HG03439 (cell line): Measurements from ENCODE around the gene PKNOX2.

Experiments
- ATAC-seq: cut with Tn5 transposase; IDR thresholded peaks from one replicate; pipeline ENCODE4 v1.9.1; 2021; ENCODE audit warnings: mild to moderate bottlenecking, moderate library complexity; ENCODE audit not compliant: unreplicated experiment

PKNOX2 gene

DNA sequence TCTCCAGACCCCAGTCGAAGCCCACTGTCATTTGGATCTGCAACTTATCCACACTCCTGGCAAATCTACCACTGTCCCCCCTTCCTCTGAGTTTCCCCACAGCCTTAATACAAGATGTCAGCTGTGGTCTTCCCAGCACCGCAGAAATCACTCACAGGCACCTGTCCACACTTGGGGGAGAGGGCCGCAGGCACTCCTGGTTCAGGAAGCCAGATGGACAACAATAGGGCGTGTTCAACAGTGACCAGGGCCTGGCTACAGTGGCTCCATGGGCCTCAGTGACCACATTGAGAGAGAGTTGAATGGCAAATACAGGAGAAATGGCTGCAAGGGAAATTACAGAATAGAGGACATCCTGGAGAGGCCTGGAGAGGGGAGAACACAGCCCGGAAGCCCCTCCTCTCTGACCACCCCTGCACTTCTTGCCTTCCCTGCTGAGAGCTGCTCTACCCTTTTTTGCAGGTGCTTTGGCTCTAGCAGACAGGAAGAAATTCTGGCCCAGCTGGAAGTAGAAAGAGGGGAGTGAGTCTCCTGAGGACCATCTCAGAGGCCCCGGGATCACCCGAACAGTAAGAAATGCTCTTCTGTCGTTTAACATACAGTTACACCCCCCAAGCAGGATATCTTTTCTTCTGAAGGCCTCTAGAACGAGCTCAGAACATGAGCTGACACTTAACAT, 166.9 kb downstream of the PKNOX2 start:
- no peak for ATAC-seq

DNA sequence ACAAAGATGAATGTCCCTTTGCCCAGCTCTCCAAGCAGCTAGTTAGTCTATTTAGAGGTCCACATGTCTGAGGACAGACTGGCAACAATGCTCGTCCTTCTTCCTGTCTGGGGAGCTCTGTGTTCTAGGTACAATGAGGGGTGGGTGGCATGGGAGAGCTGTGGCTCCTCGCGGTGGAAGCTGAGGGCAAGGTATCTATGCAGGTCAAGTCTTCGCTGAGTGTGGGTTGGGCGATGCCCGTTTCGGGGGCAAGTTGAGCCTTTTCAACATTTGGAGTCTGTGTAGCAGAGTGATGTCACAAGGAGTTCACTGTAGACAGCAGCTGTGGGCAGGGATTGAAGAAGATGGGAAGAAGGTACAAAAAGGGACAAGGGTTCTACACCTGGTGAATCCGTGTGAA, 168.3 kb downstream of the PKNOX2 start:
- ATAC-seq, result no peak

DNA sequence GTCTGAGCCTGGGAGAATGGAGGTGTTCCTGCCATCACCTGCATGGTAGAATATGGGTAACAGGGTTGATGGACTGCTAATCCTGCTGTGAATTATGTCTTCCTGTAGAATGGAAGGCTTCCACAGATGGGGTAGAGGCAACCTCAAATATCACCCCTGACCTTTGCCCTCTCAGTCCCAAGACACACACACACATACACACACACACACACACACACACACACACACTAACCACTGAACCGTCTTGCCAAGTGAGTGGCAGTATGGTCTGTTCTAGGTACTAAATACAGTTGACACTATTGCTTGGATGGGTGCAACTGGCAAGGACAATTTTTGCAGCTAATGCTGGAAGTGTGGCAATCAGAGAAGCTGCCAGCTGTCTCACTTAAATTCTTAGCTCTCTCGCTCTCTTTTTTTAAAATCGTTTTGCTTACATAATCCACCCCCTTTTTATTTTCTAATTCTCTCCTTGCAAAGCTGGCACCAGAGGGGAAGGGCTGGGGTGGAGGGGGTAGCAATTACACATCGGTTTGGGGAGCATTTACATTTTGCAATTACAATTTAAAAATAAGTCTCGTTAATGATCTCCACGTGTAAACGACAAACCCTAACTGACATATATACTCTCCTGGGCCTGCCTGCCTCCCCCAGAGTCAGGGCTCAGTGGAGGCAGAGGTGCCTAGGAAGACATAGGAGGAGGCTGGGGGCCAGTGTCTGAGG, 169.0 kb downstream of the PKNOX2 start:
- ATAC-seq, result no peak

DNA sequence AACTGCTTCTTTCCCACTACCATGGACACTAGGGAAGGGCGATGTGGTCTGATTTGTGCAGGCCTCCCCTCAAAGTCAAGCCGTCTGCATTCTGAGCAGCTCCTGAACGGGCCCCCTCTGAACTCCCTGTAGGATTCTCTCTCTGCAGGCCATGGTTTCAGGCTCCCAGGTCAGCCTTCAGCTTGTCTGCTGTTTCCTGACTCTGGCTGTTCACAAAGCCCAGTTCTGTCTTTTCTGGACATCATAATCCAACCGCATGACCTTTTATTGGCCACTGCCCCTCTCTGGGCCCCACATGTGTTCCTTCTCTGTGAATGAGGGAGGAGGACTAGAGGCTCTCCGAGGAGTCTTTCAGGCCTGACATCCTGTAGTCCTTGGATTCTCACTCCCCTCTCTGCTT, 170.6 kb downstream of the PKNOX2 start:
- ATAC-seq, result no peak

DNA sequence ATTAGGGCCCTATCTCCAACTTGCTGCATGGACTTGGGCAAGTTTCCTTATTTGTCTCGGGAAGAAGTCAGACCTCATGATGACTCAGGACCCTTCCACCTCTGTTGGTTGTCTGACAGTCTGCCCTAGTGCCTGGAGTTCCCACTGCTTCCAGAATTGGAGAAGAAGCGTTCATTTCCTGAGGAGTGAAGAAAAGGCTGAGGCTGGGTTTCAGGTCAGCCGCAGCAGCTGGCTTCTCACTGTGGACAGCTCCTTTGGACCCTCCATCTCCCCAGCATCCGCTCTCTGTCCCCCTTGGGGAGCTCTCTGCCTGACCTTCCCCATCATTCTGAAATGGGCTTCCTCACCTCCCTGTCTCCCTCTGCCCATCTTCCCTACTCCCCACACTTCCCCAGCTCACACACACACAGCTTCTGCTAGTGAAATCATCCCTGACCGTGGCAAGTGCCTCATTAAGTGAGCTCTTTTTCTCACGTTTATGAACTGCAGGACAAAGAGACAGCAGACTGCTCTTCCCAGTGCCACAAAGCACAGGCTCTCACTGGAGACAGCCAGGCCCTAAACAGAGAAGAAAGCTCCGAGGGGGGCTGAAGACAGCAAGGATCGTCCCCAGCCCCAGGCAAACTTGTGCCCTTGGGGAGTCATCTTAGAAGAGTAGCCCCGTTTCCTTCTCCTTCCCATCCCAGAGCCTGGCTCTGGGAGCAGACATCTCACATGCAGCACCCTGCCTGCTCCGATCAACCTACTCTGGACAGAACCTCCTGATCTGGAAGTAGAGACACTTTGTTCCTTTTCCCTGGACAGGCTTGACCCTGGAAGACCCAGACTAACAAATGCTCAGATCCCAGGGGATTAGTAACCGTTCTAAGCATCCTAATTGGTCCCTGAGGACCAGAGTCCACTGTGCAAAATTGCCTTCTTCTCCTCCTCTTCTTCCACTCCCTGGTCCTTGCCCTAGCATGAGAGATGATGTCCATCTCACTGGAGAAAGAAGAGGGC, 173.6 kb downstream of the PKNOX2 start:
- ATAC-seq, result no peak

DNA sequence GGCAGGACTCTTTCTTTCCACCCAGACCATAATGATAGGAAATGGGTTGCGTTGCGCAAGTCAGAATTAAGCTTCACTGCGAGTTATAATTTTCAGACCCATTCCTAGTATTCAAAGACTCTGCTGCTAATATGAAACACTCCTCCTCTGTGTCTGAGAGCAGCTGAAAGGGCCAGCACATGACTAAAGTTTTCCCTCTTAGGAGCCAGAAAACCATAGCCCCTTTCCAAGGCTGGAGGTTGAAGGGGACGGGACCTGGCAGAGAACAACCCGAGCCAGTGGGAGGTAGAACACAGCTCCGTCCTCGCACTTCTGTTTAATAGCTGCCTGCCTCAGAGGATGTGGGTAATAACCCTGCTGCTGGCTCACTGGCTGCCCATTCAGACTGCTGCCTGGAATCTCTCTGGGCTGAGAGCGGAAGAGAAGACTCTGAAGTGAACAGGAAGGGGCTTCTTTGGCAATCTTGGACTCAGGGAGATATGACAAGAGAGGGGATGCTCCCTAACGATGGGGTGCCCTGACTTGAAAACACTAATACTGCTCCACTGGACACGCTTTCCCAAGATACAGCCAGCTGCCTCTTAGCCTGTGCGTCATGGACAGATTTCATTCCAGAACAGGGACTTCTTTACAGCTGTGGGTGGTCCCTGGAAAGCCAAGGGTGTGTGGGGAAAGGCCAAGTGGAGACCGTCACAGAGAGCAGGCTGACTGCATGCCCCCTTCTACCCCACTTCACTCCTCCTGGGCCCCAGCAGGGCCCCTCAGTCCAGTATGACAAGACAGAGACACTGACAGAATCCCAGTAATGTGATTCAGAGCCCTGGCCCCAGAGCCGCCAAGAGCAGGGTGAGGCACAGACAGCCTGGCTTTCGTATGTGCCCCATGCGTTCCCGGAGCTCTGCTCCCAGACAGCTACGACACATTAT, 174.6 kb downstream of the PKNOX2 start:
- ATAC-seq, result no peak

DNA sequence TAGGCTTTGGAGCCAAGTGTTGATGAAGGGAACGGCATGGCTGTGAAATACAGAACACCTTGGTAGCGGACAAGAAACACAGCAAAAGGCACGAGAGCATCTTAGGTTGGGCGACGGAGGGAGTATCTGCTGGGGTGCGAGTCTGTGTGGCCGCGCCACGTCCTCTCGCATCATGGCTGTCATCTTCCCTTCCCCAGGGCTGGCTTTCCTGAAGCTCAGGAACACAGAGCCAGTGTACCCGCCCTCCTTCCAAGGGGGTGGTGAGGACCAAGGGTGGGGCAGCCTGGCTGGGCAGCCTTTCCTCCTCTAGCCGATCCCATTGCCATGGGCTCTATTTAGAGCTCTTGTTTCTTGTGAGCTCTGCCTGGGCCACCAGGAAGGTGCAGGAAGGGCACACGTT, 177.1 kb downstream of the PKNOX2 start:
- no peak for ATAC-seq

DNA sequence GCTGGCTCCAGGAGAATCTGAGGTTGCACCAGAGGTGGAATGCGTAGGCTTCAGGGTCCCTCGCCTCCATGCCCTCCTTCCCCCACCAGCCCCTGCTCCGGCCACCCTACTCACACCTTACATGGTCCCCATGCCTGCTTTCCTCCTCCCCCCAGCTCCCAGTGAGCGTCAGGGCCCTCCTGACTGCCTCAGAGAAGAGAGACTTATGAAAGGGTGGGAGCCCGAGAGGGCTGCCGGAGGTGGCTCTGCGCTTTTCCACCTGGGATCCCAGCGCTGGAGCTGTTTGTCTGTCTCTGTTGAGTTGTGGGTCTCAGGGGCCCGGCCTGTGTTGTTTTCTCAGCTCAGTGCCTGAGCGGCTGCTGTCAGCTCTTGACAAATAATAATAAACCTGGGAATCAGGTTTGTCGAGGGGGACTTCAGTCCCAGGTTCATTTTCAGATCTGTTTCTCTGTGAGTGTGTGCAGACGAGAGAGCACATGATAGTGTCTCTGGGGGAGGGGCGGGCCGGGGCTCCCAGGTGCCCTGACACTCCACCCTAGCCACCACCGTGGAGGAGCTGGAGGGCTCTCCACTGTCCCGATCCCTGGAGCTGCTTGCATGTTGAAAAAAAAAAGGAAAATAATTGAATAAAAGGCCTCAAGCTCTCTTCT, 177.9 kb downstream of the PKNOX2 start:
- ATAC-seq, result no peak

DNA sequence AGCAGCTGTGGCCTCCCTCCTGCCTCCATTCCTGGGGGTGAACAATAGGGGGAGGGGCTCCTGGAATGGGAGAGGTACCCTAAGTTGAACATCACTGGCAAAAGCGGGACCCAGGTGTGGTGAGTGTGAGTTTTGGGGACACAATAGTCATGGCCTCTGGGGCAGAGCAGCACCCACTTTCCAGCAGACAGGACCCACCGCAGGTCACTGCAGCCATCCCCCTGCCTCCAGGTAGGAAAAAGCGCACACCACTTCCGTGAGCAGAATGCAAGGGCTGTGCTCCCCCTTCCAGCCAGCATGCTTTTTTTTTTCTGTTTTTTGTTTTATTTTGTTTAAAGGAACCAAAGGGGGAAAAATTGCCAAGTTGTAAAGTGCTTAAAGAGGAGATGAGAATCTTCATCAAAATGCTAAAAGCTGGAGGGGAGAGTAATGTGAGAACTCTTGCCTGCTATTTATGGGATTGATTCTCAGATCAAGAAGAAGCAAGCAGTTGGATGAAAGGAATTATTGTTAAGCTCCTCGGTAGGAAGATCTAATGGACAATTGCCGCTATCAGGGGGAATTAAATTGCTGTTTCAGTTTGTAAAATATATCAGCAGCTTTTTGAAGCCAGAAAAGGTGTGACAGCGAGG, 178.7 kb downstream of the PKNOX2 start:
- no peak for ATAC-seq

DNA sequence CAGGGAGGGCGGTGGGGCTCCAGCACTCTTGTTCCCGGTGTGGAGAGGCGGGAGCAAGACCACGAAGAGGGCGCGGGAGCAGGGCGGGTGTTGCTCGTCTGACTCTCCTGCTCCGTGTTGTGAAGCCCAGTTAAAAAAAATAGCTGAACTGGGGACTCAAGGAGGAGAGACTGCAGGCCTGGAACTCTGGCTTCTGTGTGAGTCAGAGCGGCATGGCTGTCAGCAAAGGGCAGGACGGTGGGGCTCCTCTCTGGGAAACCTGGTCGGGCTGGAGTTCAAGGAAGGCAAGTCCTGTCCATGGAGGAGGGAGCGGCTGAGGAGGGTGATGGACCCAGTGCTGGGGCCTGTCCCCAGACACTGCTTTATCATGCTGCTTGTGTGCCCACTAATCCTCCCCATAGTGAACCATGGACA, 179.2 kb downstream of the PKNOX2 start:
- no peak for ATAC-seq

DNA sequence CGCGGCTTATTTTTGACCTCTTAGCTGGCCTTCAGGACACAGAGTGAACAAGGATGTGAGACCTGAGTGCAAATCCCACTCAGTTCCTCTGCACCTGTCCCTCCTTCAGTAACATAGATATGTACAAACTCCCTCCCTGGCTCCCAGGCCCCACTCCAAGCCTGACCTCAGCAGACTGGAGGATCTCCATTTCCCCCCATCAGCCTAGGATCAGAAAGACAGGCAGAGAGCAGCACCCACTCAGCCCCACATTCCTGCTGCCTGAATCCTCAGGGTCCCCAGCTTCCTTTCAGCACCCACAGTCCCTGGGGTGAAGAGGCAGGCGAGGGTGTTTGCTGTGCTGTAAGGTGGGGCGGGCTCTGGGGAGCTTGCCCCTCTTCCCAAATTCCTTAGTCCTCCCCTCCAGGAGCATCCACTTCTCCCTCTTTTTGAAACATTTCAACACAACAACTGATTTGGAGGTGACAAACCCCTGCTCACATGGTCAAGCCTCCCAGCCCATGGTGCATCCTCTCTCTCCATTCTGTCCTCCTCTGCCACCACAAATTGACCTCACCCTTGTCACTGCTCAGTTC, 180.4 kb downstream of the PKNOX2 start:
- no peak for ATAC-seq

DNA sequence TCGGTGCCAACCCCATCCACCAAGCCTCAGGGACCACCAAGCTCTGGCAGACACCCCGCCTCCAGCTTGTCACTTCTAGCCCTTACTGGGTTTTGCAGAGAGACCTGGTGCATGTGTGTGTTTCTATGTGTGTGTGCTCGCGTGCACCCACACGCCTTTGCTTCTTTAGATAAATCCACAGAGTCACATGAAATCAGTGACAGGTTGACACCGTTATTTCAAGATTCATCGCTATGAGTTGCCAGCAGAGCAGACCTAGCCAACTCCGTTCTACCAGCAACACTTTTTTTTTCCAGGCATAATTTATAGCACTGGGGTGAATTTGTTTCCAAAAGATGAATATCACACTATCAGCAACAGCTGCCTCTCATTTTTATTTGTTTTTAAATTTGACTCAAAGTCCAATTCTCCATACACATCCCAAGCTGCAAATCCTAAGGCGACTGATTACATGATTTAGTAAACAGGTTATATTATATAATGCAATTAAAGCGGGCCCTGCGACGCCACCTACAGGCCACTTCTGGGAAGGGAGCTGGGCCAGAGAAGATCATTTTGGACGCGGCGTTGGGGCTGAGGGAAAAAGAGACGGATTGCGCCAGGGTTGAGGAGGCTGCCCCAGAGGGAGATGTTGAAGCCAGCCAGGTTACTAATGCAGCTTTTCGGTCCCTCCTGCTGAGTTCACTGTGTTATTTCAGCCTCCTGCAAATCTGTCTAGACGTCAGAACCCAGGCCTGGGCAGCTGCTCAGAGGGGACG, 181.0 kb downstream of the PKNOX2 start:
- ATAC-seq, result no peak

DNA sequence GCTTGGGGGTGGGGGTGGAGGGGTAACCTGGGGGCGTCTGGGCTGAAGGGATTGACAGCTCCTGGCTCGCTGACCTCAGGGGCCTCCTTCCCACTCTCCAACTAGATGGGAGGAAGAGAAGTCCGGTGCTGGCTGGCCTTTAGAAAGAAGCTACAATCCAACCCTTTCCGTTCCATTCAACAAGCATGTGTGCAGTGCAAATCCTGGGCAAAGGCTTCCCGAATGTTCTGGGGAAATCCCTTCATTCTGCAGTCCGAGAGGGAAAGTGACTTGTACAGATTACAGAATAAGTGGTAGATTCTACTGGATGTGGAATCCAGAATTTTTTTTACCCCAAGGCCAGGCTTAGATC, 181.6 kb downstream of the PKNOX2 start:
- no peak for ATAC-seq

DNA sequence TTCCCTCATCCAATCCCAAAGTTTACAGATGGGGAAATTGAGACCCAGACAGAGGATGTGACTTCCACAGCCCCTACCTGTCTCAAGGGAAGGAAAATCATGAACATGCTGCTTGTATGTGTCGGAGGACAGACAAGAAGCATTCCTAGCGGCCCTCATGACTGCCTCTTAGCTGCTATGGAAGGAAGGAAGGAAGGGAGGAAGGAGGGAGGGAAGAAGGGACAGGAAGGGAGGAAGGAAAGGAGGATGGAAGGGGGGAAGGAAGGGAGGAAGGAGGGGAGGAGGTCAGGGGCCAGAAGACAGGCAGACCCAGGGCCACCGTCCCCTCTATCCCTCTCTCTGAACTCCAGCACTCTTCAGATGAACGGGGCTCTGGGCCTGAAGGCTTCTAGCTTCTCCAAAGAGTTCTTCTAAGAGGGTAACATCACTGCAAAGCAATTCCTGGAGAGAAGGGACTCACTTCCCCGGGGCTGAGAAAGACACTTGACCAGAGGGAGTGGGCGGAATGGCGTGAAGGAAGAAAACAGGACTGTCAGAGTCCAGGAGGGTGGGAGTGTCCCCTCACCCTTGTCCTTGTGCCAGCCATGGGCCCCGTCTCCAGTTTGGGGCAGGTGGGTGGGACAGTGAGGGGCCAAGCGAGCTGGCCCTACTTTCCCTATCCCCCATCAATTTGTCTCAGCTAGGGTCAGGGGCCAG, 182.2 kb downstream of the PKNOX2 start:
- ATAC-seq, result no peak

DNA sequence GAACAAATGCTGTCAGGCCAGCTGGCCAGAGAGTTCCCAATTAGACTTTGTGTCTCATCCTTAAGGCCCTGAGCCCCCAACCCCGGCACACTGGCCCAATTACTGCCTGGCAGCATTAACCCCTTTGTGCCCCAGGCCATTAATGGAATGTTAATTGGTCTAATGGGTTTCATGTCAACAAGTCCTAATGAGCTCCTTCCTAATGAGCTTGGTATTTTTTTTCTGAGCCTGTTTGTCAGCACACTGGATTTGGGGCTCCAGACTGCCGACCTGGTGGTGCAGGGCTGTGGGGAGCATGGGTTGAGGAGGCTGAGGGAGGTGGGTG, 182.7 kb downstream of the PKNOX2 start:
- ATAC-seq, result no peak

DNA sequence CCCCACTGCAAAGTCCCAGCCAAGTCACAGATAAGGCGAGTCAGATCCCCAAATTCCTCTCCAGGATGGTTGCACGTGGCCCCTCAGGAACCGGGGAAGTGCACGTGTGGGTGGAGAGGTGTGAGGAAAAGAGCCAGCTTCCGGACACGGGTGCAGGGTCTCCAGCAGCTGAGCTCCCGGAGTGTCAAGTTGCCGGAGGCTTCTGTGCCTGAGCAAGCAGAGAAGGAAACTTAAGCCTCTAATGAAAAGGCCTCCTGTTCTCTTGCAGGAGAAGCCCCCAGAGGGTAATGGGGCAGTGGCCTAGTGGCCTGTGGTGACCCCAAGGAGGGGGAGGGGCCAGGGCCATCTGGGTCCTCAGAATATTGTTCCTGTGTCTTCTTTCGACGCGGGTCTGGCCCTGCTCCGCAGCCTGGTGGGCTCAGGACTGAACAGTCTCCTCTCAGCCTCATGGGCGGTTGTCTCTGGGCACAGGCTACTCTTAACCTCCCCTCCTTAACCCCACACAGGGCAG, 183.6 kb downstream of the PKNOX2 start:
- no peak for ATAC-seq

DNA sequence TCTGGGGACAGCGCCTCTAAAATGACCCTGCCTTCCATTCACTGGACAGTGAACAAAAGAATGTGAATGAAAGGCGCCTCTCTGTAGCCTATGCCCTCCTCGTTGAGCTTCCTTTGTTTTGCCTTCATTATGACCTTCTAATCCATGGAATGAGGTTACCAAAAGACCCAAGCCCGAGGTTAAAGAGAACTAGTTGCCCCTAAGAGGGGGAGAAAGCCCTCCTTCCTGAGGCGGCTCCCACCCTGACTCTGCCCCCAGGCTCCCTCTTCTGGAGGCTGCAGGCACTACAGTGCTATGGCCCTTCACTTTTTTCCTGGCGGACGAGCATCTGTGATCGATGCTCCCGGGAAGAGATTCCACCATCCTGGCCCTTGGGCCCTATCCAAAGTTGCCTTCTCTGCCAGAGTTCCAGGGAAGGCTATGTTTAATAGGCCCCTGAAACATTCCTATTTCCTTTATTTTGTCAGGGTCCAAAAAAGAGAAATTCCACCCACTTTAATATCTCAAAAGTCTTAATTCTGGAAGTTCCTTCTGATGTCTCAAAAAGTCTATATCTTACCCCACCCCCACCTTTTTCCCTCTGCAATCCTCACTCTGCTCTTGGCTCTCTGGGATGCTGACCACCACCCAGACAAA, 184.2 kb downstream of the PKNOX2 start:
- ATAC-seq, result no peak
